ENCODE results near the gene DLG2.

DLG2 gene

DNA sequence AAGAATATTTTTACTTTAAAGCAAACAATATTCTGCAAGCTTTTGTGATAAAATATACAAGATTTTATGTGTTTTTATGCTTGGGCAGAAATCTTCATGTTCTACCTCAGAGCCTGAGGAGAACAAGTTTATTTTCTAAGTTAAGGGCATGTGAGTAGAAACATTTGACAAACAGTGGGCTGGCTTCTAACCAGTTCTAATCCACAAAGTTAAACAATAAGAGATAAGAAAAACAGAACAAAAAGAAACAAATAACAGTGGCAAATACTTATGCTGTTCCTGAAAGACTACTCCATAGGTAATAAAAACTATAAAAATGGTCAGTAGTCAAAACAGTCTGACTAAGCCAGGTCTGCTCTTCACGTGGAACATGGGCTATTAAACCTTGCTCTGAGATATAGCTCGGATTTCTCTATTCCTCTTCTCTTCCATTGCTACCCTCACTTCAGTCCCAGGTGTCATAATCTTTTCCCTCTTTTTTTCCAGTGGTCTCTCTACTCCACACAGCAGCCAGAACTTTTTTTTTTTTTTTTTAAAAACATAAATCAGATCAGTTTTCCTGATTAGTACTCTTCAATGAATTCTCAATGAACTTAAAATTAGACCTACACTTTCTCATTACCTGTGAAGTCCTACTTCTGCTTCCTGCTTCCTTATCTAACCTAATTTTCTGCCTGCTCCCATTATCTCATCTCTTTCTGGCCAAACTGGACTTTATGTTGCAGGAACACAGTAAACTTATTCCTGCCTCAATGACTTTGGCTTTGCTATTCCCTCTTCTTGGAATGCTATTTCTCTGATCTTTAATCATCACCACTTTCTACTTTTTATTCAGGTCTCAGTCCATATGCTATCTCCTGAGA, 1669.9 kb downstream of the DLG2 start:
- no peaks in the 10 kb centered on the region for H3K27me3 Mint-ChIP-seq (ENCODE audit: low read depth)
- no peak overlapping the region for H3K27ac Mint-ChIP-seq
- H3K9me3 Mint-ChIP-seq: no peaks in the 10 kb centered on the region
- no peak overlapping the region for H3K4me3 Mint-ChIP-seq
- no peaks in the 10 kb centered on the region for H3K36me3 Mint-ChIP-seq (ENCODE audit: low read depth)
- TF ChIP-seq, protein P1, sequence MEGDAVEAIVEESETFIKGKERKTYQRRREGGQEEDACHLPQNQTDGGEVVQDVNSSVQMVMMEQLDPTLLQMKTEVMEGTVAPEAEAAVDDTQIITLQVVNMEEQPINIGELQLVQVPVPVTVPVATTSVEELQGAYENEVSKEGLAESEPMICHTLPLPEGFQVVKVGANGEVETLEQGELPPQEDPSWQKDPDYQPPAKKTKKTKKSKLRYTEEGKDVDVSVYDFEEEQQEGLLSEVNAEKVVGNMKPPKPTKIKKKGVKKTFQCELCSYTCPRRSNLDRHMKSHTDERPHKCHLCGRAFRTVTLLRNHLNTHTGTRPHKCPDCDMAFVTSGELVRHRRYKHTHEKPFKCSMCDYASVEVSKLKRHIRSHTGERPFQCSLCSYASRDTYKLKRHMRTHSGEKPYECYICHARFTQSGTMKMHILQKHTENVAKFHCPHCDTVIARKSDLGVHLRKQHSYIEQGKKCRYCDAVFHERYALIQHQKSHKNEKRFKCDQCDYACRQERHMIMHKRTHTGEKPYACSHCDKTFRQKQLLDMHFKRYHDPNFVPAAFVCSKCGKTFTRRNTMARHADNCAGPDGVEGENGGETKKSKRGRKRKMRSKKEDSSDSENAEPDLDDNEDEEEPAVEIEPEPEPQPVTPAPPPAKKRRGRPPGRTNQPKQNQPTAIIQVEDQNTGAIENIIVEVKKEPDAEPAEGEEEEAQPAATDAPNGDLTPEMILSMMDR (IDR thresholded peaks at IDR 0.05; ENCODE audit: unreplicated experiment in 3 of 3): no peak
- no peaks in the 10 kb centered on the region for H3K4me1 Mint-ChIP-seq

DNA sequence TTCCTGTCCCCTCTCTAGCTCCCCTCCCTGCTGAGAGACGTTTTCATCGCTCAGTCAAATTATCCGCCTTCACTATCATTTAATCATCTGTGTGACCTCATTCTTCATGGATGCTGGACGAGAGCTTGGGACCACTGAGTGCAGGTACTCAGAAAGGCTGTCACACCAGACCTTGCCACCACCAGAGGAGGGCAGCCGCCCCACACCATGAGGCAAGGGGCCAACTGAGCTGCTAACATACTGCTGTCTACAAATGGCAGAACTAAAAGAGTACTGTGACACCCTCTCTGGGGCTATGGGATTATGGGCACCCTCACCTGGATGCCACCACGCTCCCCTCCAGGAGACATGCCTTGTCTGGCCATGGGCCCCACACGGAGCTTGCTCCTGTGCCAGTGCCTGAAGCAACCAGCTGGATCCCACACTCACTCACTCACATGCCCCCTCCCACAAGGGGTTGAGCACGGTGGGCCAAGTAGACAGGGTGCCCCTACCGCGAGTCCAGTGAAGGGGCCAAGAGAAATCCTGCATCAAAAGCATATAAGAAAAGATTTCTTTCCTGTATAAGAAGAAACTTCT, 1670.9 kb downstream of the DLG2 start:
- H3K36me3 Mint-ChIP-seq (ENCODE audit: low read depth): no peaks in the 10 kb centered on the region
- no peaks in the 10 kb centered on the region for H3K9me3 Mint-ChIP-seq

DNA sequence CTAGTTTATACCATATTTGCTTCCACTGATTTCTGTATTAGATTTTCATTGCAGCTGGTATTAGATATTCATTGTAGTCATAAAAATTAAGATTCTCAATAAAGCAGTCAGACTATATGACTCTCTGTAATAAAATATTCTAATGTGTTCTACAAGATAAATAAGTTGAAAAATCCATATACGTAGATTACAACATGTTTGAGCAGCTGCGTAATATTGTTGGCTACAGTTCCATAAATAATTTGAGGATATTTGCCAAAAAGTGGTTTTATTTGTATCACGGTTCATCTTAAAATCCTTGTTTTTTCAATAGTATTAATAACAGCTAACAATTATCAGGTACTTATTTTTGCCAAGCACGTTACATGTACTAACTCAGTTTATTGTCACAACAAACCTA, 1672.4 kb downstream of the DLG2 start:
- peaks cover 6% of the 10 kb centered on the region for H3K4me1 Mint-ChIP-seq

More for the DNA sequence above, 1670.9 kb downstream of the DLG2 start:
- Mint-ChIP-seq H3K4me3 (no peak overlapping the region), H3K27me3 (ENCODE audit: low read depth) (no peaks in the 10 kb centered on the region), H3K4me1 (peaks cover 5% of the 10 kb centered on the region), H3K27ac (no peak overlapping the region)
- TF ChIP-seq, protein P1 (IDR thresholded peaks at IDR 0.05; ENCODE audit: unreplicated experiment in 3 of 3): no peak

DNA sequence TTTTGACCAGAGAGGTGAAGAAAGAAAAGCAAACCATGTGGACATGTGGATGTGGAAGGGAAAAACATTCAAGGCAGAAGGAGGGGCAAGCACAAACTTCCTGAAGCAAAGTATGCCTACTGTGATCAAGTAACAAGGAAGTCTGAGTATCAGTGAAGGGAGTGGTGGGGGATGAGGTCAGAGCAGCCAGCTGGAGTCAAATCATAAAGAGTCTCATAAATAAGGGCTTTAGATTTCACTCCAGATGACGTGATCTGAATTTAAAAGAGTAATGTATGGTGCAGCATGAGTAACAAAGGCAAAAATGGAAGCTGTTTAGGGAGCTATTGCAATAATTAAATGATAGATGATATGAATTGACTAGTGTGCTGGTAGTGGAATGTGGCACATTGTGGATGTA, 1675.6 kb downstream of the DLG2 start:
- TF ChIP-seq, protein P1 (IDR thresholded peaks at IDR 0.05; ENCODE audit: unreplicated experiment in 3 of 3): no peak
- Mint-ChIP-seq H3K27me3 (ENCODE audit: low read depth) (no peaks in the 10 kb centered on the region), H3K4me3 (no peak overlapping the region), H3K27ac (peak overlapping the region in 2 of 3 experiments; percentile 6 to 12), H3K4me1 (peaks cover 6% of the 10 kb centered on the region), H3K9me3 (no peaks in the 10 kb centered on the region), H3K36me3 (ENCODE audit: low read depth) (no peaks in the 10 kb centered on the region)

More for the DNA sequence above, 1672.4 kb downstream of the DLG2 start:
- Mint-ChIP-seq H3K27ac (no peak overlapping the region), H3K27me3 (ENCODE audit: low read depth) (no peaks in the 10 kb centered on the region), H3K9me3 (no peaks in the 10 kb centered on the region), H3K36me3 (ENCODE audit: low read depth) (no peaks in the 10 kb centered on the region), H3K4me3 (no peak overlapping the region)
- TF ChIP-seq, protein P1 (IDR thresholded peaks at IDR 0.05; ENCODE audit: unreplicated experiment in 3 of 3): no peak

DNA sequence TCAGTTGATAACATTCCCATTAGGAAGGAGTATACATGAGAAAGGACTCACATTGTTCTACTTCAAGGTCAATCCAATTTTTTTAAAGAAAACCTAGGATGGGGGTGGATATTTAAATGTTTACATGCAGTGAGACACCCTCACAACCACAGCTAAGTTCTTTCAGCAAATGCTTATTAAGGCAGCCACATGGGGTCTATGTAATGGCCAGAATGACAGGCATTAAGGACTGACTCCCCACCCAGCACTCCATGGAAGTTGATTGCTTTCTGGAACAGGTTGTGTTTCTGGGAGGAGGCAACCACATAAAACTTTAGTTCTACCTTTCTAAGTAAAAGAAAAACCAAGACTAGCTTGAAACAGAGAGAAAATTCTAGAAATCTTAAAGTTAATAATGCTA, 1678.9 kb downstream of the DLG2 start:
- no peaks in the 10 kb centered on the region for H3K36me3 Mint-ChIP-seq (ENCODE audit: low read depth)
- H3K27ac Mint-ChIP-seq: no peak overlapping the region
- H3K27me3 Mint-ChIP-seq (ENCODE audit: low read depth): no peaks in the 10 kb centered on the region
- H3K4me3 Mint-ChIP-seq: no peak overlapping the region
- H3K9me3 Mint-ChIP-seq: no peaks in the 10 kb centered on the region
- peaks cover 6% of the 10 kb centered on the region for H3K4me1 Mint-ChIP-seq
- TF ChIP-seq, protein P1 (IDR thresholded peaks at IDR 0.05; ENCODE audit: unreplicated experiment in 3 of 3): no peak

Data from nephron (organoid).